BLaER1 (cell line): ENCODE measurements around the gene RPL38.

Experiments
- H3K27ac ChIP-seq: shearing (Covaris generic); formaldehyde crosslinking; 2 replicates; pipeline ENCODE4 v1.8.1; 2022
- H3K27me3 ChIP-seq: shearing (Covaris generic); formaldehyde crosslinking; 2 replicates; pipeline ENCODE4 v1.8.1; 2022
- H3K36me3 ChIP-seq: shearing (Covaris generic); formaldehyde crosslinking; 2 replicates; pipeline ENCODE4 v1.8.1; 2022
- H3K4me1 ChIP-seq: shearing (Covaris generic); formaldehyde crosslinking; 2 replicates; pipeline ENCODE4 v1.8.1; 2022
- H3K4me2 ChIP-seq: shearing (Covaris generic); formaldehyde crosslinking; 2 replicates; pipeline ENCODE4 v1.8.1; 2022
- H3K4me3 ChIP-seq: shearing (Covaris generic); formaldehyde crosslinking; 2 replicates; pipeline ENCODE4 v1.8.1; 2022
- H3K9ac ChIP-seq: shearing (Covaris generic); formaldehyde crosslinking; 2 replicates; pipeline ENCODE4 v1.8.1; 2022
- H3K9me3 ChIP-seq: shearing (Covaris generic); formaldehyde crosslinking; 2 replicates; pipeline ENCODE4 v1.8.1; 2022
- H4K20me1 ChIP-seq: shearing (Covaris generic); formaldehyde crosslinking; 2 replicates; pipeline ENCODE4 v1.8.1; 2022
- Cebpa-rat ChIP-seq: shearing (Covaris generic); IDR thresholded peaks from 2 replicates; pipeline ENCODE4 v1.8.1; 2022

Gene RPL38

DNA sequence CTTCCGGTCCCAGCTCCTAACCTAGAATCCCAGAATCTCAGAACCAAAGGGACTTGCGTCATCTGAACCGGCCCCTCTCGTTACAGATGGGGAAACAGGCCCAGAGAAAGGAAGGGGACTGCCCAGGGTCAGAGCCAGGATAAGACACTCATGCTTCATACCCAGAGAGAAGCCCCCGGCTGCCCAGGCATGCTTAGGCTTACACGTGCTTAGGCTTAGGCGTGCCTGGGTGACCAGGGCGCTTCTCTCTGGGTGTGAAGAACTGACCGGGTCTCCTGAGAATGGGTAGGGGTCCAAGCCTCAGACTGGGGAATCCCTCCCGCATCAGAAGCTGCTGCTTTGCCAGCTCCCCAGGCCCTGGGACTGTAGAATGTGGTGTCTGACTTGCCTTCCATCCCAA is 40.6 kb downstream of the RPL38 start:
- peaks cover 11% of the 10 kb centered on the region; the same call in 1 of the 2 replicates for H3K9me3 ChIP-seq
- H3K9ac ChIP-seq = no peak overlapping the region
- peaks cover 22% of the 10 kb centered on the region; the same call in 1 of the 2 replicates for H3K36me3 ChIP-seq
- TF ChIP-seq Cebpa-rat = no peak
- peaks cover 27% of the 10 kb centered on the region for H3K4me1 ChIP-seq
- H4K20me1 ChIP-seq = no peaks in the 10 kb centered on the region
- no peak overlapping the region for H3K4me2 ChIP-seq
- no peak overlapping the region for H3K27ac ChIP-seq
- H3K27me3 ChIP-seq = no peaks in the 10 kb centered on the region
- no peak overlapping the region for H3K4me3 ChIP-seq

DNA sequence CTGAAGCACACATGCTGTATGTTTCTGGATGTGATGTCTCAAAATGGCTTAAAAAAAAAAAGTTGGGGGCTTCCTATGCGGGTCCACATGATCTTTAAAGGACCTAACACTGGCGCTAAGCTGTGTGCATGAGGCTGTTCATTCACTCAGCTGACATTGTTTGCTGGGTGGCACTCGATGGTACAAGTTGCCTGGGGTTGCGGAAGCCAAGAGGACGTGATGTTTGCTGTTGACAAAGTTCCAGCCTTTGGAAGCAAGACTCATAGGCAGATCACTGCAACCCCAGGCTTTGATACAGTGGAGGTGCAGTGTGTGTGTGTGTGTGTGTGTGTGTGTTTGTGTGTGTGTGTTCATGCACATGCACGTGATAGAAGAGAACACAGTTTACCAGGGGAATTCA is 41.1 kb downstream of the RPL38 start:
- H3K9ac ChIP-seq = no peak overlapping the region
- peaks cover 22% of the 10 kb centered on the region; the same call in 1 of the 2 replicates for H3K36me3 ChIP-seq
- H3K27ac ChIP-seq = no peak overlapping the region
- no peak overlapping the region for H3K4me2 ChIP-seq
- no peaks in the 10 kb centered on the region for H4K20me1 ChIP-seq
- H3K4me3 ChIP-seq = no peak overlapping the region
- peaks cover 32% of the 10 kb centered on the region for H3K4me1 ChIP-seq
- TF ChIP-seq Cebpa-rat = no peak
- H3K27me3 ChIP-seq = no peaks in the 10 kb centered on the region
- H3K9me3 ChIP-seq = peaks cover 11% of the 10 kb centered on the region; the same call in 1 of the 2 replicates

DNA sequence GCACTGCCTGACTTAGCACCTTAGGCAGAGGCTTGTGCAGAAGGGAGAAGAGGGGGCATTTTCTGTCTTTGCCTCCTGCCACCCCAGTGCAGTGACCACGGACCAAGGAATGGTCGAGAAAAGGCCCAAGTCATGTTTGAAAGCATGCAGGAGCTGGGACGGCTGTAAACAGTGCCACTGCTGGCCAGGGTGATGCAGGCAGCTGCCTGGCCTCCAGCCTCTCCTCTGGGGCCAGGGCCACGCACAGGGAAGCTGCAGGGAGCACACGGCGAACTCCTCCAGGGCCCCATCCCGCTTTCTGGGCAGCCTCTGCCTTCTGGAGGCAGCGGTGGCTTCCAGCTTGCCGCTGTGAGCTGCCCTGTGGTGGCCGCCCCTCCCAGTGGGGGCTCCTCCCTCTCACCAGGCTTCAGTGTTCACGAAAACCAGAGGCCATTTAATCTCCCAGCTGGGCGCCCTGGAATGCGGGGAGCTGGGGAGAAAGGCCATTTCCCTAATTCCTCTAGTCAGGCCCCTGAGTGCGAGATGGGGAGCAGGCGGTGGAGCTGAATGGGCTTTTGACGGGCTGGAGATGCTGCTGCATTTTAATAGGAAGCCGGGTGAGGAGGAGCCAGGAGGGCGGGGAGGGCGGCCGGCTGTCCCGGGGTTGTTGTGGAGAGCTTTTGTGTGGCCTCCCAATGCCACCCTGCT is 41.8 kb downstream of the RPL38 start:
- Histone ChIP-seq H3K4me1 (peaks cover 37% of the 10 kb centered on the region), H3K27me3 (no peaks in the 10 kb centered on the region), H4K20me1 (no peaks in the 10 kb centered on the region), H3K36me3 (peaks cover 22% of the 10 kb centered on the region; the same call in 1 of the 2 replicates), H3K4me2 (no peak overlapping the region), H3K9ac (no peak overlapping the region), H3K4me3 (no peak overlapping the region), H3K9me3 (peaks cover 11% of the 10 kb centered on the region; the same call in 1 of the 2 replicates), H3K27ac (no peak overlapping the region)
- no peak for TF ChIP-seq Cebpa-rat

DNA sequence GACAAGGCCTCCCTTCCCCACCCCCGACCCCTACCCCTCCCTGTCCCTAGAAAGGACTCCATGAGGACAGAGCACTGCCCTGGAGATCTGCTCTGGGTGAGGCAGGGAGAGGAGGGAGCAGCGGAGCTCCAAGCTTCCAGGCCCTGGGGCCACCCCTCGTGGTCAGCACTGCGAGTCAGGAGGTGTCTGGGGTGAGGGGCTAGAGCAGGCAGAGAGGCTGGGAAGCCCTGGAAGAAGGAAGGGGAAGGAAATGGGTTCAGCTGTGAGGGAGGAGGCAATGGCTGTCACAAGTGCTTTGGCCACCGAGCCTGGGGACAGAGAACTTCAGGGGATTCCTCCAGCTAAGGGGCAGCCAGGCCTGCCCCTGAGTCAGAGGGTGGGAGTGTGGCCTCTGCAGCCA is 42.4 kb downstream of the RPL38 start:
- Histone ChIP-seq H3K27me3 (no peaks in the 10 kb centered on the region), H3K4me3 (no peak overlapping the region), H3K36me3 (peaks cover 22% of the 10 kb centered on the region; the same call in 1 of the 2 replicates), H3K4me2 (no peak overlapping the region), H4K20me1 (no peaks in the 10 kb centered on the region), H3K27ac (no peak overlapping the region), H3K4me1 (peaks cover 37% of the 10 kb centered on the region), H3K9ac (no peak overlapping the region), H3K9me3 (peaks cover 11% of the 10 kb centered on the region; the same call in 1 of the 2 replicates)
- TF ChIP-seq Cebpa-rat = no peak

DNA sequence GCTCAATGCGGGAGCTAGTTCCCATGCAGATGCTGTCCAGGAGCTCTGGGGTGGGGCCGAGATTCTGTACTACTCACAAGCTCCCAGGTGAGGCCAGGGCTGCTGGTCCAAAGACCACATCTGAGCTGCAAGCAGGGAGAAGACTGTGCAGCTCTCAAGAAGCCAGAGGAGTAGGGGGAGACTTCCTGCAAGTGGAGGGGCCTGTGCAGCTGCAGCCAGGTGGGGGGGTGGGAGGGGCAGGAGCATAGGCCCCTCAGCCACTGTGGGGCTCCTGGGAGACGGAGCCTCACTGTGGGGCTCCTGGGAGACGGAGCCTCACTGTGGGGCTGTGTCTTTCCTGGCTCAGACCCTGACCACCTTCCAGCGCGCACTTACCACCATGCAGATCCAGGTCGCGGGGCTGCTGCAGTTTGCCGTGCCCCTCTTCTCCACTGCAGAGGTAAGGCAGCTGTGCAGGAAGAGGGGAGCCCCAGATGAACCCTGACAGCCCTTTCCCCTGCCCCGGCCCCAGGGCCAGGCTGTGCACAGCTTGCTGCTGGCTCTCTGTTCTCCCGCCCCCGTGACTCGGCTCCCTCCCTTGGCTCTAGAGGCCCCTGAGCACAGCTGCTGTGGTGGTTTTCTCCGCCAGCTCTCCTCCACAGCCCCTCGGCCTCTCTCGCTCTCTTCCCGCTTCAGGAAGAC is 46.3 kb downstream of the RPL38 start:
- peaks cover 33% of the 10 kb centered on the region; the same call in 1 of the 2 replicates for H3K36me3 ChIP-seq
- H4K20me1 ChIP-seq = no peaks in the 10 kb centered on the region
- H3K9me3 ChIP-seq = peaks cover 11% of the 10 kb centered on the region; the same call in 1 of the 2 replicates
- H3K27ac ChIP-seq = peak overlapping the region; percentile 31; the same call in 1 of the 2 replicates
- no peak overlapping the region for H3K9ac ChIP-seq
- H3K4me3 ChIP-seq = no peak overlapping the region
- no peak for TF ChIP-seq Cebpa-rat
- no peaks in the 10 kb centered on the region for H3K27me3 ChIP-seq
- H3K4me2 ChIP-seq = peak overlapping the region; percentile 69
- H3K4me1 ChIP-seq = peaks cover 29% of the 10 kb centered on the region

DNA sequence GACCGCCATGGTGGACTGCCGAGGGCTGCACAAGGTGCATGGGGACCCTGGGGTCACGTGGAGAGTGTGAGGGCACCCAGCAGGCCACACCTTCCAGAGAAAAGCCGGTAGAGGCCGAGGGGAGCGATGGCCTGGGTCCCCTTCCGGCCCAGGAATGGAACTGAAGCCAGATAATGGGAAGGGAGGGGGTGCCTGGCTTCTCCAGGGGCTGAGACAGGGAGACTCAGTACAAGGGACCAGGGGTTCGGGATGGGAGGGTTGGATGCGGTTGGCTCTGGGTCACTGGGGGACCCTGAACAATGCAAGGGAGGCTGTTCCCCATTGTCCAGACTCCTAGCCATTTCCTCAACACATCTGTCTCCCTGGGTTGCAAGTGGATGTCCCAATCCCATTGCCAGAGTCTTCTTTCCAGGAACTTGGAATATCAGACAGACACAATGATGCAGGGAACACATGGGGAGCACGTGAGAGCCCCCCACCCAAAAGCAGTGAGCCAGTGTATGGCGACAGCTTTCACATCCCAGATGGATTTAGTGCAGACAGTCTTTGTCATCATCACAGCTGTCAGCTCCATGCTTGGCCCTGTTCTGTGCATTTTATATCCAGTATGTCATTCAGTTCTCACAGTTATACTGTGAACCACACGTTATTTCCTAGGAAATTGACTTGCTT is 47.0 kb downstream of the RPL38 start:
- Histone ChIP-seq H3K4me3 (no peak overlapping the region), H3K27ac (peak overlapping the region; percentile 31; the same call in 1 of the 2 replicates), H3K36me3 (peaks cover 33% of the 10 kb centered on the region; the same call in 1 of the 2 replicates), H3K9ac (no peak overlapping the region), H3K4me1 (peaks cover 29% of the 10 kb centered on the region), H3K4me2 (peak overlapping the region; percentile 69), H4K20me1 (no peaks in the 10 kb centered on the region), H3K27me3 (no peaks in the 10 kb centered on the region), H3K9me3 (peaks cover 11% of the 10 kb centered on the region; the same call in 1 of the 2 replicates)
- TF ChIP-seq Cebpa-rat = no peak

DNA sequence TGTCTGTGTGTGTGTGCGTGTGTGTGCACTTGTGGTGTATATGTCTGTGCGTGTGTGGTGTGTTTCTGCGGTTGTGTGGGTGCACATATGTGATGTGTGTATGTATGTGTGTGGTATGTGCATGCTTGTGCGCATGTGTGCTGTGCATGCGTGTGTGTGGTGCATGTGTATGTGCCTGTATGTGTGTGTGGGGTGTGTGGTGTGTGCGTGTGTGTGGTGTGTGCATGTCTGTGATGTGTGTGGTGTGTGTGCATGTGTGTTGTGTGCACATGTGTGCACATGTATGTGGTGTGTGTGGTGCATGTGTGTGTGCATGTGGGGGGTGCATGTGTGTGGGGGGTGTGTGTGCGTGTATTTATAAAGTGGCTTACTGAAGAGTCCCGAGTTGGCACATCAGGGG is 47.6 kb downstream of the RPL38 start:
- Histone ChIP-seq H3K4me2 (no peak overlapping the region), H4K20me1 (no peaks in the 10 kb centered on the region), H3K9me3 (peaks cover 10% of the 10 kb centered on the region; the same call in 1 of the 2 replicates), H3K36me3 (peaks cover 37% of the 10 kb centered on the region; the same call in 1 of the 2 replicates), H3K27me3 (no peaks in the 10 kb centered on the region), H3K4me3 (no peak overlapping the region), H3K27ac (no peak overlapping the region), H3K9ac (no peak overlapping the region), H3K4me1 (peaks cover 29% of the 10 kb centered on the region)
- TF ChIP-seq Cebpa-rat = no peak

DNA sequence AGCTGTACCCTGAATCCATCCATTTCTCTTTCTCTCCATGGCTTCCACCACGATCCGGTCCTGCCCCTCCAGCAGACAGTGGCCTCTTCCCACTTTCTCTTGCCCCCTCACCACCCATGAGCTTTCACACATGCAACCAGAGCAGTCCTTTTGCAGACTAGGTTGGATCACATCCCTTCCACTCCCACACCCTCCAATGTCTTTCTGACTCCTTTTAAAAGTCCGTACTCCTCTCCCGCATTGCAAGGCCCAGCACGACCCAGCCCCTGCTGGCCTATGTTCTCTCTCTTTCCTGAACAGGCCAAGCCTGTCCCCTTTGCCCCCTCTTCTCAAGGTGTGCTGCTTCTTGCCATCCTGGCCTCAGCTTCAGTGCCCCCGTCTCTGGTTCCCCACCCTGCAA is 48.1 kb downstream of the RPL38 start:
- Histone ChIP-seq H3K4me2 (no peak overlapping the region), H3K4me3 (no peak overlapping the region), H3K9me3 (peaks cover 5% of the 10 kb centered on the region; the same call in 1 of the 2 replicates), H3K27ac (no peak overlapping the region), H3K36me3 (peaks cover 34% of the 10 kb centered on the region; the same call in 1 of the 2 replicates), H3K9ac (no peak overlapping the region), H3K27me3 (no peaks in the 10 kb centered on the region), H3K4me1 (peaks cover 29% of the 10 kb centered on the region), H4K20me1 (no peaks in the 10 kb centered on the region)
- no peak for TF ChIP-seq Cebpa-rat

DNA sequence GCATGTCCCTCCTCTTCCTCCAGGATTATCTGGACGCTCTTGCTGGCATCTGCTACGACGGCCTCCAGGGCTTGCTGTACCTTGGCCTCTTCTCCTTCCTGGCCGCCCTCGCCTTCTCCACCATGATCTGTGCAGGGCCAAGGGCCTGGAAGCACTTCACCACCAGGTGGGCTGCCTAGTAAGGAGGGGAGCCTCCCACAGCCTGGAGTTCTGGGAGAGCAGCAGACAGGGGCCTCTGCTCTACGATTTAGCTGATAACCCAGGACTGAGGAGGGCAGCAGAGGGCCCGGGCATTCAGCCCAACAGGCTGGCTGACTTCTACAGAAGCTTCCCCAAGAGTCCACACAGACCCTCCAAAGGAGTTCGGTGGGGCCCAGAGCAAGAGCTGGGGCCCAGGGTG is 48.7 kb downstream of the RPL38 start:
- H3K4me3 ChIP-seq = no peak overlapping the region
- no peak overlapping the region for H3K27ac ChIP-seq
- no peaks in the 10 kb centered on the region for H3K9me3 ChIP-seq
- H3K4me2 ChIP-seq = no peak overlapping the region
- no peaks in the 10 kb centered on the region for H4K20me1 ChIP-seq
- no peak overlapping the region for H3K9ac ChIP-seq
- H3K4me1 ChIP-seq = peaks cover 29% of the 10 kb centered on the region
- no peak for TF ChIP-seq Cebpa-rat
- no peaks in the 10 kb centered on the region for H3K27me3 ChIP-seq
- peaks cover 32% of the 10 kb centered on the region; the same call in 1 of the 2 replicates for H3K36me3 ChIP-seq
